Mesothelial cell of epicardium (in vitro differentiated cells): ENCODE measurements around the gene RHBG. TPM values are rescaled to one million over a fixed set of nuclear protein-coding genes. Genes with fewer than 3 reads are reported as not detected.

Experiments
- DNase-seq, 2 experiments: peaks; one replicate each; pipeline ENCODE4 v3.0.0; 2021; ENCODE audit warnings: low spot score in 2 of 2; ENCODE audit not compliant: unreplicated experiment in 2 of 2
- H3K27ac Mint-ChIP-seq: 2 replicates; pipeline ENCODE4 v1.8.0; 2021; ENCODE audit warnings: mixed read lengths
- H3K27me3 Mint-ChIP-seq: 2 replicates; pipeline ENCODE4 v1.8.0; 2021; ENCODE audit warnings: low read depth, mixed read lengths
- H3K36me3 Mint-ChIP-seq: 2 replicates; pipeline ENCODE4 v1.8.0; 2021; ENCODE audit warnings: mixed read lengths
- H3K4me1 Mint-ChIP-seq: 2 replicates; pipeline ENCODE4 v1.8.0; 2021; ENCODE audit warnings: mixed read lengths
- H3K4me3 Mint-ChIP-seq: 2 replicates; pipeline ENCODE4 v1.8.0; 2021; ENCODE audit warnings: mild to moderate bottlenecking, moderate library complexity, mixed read lengths
- H3K9me3 Mint-ChIP-seq: 2 replicates; pipeline ENCODE4 v1.8.0; 2021; ENCODE audit warnings: mixed read lengths
- total RNA-seq: library from RNA; stranded (reverse); gene quantifications from 3 replicates; pipeline ENCODE4 v1.2.1, GENCODE V29; 2021
- TF ChIP-seq, protein P1 (sequence below): fragments of 200-600 bp; sonication (generic); IDR thresholded peaks from one replicate; pipeline ENCODE4 v1.5.0; 2021; ENCODE audit warnings: antibody characterized with exemption; ENCODE audit not compliant: unreplicated experiment

Gene RHBG
- total RNA-seq, 1 donor from 2014 or later: 0.92 TPM

DNA sequence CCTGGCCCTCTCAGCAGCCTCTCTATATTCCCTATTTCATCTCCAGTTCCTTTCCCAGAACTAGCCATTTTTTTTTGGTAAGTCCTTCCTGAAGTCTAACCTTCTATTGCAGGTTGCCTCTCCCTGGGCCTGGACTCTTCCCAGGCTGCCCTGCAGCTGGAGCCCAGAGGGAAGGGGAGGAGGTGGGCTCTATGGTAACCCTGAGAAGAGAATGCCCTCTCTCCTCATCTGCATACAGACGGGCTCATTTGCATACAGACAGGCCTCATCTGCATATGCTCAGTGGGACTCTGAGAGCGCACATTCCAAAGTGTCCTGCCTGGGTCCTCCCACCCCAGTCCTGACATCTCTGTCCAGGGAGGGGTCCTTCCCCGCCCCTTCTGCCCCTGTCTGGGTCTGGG is 32.7 kb downstream of the RHBG start:
- TF ChIP-seq, protein P1, sequence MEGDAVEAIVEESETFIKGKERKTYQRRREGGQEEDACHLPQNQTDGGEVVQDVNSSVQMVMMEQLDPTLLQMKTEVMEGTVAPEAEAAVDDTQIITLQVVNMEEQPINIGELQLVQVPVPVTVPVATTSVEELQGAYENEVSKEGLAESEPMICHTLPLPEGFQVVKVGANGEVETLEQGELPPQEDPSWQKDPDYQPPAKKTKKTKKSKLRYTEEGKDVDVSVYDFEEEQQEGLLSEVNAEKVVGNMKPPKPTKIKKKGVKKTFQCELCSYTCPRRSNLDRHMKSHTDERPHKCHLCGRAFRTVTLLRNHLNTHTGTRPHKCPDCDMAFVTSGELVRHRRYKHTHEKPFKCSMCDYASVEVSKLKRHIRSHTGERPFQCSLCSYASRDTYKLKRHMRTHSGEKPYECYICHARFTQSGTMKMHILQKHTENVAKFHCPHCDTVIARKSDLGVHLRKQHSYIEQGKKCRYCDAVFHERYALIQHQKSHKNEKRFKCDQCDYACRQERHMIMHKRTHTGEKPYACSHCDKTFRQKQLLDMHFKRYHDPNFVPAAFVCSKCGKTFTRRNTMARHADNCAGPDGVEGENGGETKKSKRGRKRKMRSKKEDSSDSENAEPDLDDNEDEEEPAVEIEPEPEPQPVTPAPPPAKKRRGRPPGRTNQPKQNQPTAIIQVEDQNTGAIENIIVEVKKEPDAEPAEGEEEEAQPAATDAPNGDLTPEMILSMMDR: no peak
- H3K4me3 Mint-ChIP-seq: no peak overlapping the region
- H3K4me1 Mint-ChIP-seq: peaks cover 17% of the 10 kb centered on the region
- H3K27me3 Mint-ChIP-seq: peaks cover 17% of the 10 kb centered on the region
- no peak overlapping the region for H3K27ac Mint-ChIP-seq
- DNase-seq: no peak
- H3K36me3 Mint-ChIP-seq: no peaks in the 10 kb centered on the region
- no peaks in the 10 kb centered on the region for H3K9me3 Mint-ChIP-seq

DNA sequence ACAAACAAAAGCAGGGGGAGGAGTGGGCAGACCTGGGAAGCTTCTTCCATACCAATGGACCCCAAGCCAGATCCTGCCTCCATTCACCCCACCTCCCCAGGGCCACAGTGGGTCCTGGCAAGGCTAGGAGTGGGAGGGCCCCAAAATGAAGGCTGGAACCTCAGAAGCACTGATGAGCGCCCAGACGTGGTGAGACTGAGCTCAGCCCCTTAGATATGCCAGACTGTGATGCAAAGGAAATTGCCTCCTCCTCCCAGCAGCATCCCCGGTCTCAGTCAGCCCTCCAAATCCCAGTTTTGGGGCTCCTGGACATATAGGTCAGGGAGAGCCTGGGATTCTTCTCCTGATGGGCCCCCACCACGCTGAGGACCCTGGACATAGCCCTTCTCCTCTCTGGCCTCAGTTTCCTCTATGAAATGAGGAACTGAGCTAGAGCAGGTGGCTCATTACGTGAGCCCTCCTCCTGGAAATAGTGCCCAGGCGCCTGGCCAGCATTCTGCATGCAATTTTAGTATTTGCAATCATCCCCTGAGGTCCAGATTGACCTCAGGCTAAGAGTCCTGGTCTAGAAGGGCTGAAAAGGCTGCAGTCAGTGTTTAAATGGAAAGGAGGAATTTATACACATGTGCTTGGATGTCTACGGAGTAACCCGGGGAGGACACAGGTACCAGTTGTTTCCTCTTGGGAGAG is 33.5 kb downstream of the RHBG start:
- no peak for DNase-seq
- no peaks in the 10 kb centered on the region for H3K36me3 Mint-ChIP-seq
- TF ChIP-seq, protein P1: no peak
- H3K4me3 Mint-ChIP-seq: no peak overlapping the region
- no peaks in the 10 kb centered on the region for H3K9me3 Mint-ChIP-seq
- H3K27me3 Mint-ChIP-seq: peaks cover 17% of the 10 kb centered on the region
- peaks cover 17% of the 10 kb centered on the region for H3K4me1 Mint-ChIP-seq
- H3K27ac Mint-ChIP-seq: no peak overlapping the region

DNA sequence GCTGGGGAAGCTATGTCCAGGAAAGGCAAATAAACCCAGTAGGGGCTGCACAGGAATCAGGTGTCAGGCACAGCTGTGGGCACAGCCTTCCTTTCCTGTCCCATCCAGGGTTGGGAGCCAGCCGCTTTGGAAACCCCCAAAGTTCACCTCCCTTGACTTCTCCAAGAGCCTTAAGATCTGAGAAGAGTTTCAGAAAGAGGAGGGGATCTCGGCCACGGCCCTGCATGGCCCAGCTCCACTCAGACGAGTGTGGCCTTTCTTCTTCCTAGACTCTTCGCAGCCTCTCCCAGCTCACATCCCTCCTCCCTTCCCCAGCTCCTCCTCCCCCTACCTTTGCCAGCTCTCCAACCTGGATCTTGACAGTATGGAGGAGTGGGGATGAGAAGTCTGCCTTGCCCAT is 36.7 kb downstream of the RHBG start:
- TF ChIP-seq, protein P1: no peak
- Mint-ChIP-seq H3K36me3 (no peaks in the 10 kb centered on the region), H3K27ac (no peak overlapping the region), H3K27me3 (peaks cover 28% of the 10 kb centered on the region), H3K4me3 (no peak overlapping the region), H3K4me1 (peaks cover 17% of the 10 kb centered on the region), H3K9me3 (no peaks in the 10 kb centered on the region)
- no peak for DNase-seq

DNA sequence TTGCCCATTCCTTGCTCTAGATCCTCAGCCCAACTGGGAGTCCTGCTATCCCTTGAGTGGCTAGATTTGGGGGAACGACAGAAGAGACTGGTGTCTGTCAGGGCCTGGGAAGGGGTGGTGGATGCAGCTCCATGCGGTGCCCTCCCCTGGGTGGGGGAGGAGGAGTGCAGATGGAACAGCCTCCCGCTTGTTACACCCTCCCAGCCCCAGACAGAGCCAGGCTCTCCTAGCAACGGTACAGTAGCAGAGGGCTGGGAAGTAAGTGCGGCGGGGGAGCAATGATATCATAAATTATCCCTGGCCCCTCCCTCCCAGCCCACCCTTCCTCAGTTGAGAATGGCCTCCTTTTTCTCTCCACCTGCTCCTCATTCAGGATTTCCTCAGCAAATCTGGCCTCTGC is 37.2 kb downstream of the RHBG start:
- TF ChIP-seq, protein P1: no peak
- peaks cover 15% of the 10 kb centered on the region for H3K4me1 Mint-ChIP-seq
- peaks cover 33% of the 10 kb centered on the region for H3K27me3 Mint-ChIP-seq
- DNase-seq: no peak
- H3K27ac Mint-ChIP-seq: no peak overlapping the region
- no peaks in the 10 kb centered on the region for H3K9me3 Mint-ChIP-seq
- H3K4me3 Mint-ChIP-seq: no peak overlapping the region
- no peaks in the 10 kb centered on the region for H3K36me3 Mint-ChIP-seq

DNA sequence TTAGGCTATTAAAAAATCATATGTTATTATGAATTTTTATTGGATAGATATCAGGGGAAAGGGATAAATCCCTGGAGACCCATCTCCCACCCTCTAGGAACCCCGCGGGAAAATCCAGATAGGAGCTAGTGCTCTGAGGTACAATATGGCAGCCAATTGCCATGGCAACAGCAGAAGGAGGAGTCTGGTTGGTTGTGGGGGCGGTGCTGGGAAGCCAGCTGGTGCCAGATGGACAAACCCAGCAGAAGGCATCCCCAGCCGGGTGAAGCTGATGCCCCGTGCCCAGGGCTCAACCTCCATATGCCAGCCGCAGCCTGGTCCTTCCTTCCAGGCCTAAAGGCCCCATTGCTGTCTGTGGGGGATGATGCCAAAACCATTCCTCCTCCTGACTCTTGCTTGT is 38.3 kb downstream of the RHBG start:
- TF ChIP-seq, protein P1: no peak
- H3K27ac Mint-ChIP-seq: no peak overlapping the region
- peaks cover 39% of the 10 kb centered on the region for H3K27me3 Mint-ChIP-seq
- no peaks in the 10 kb centered on the region for H3K9me3 Mint-ChIP-seq
- DNase-seq: no peak
- H3K4me3 Mint-ChIP-seq: no peak overlapping the region
- no peaks in the 10 kb centered on the region for H3K36me3 Mint-ChIP-seq
- peaks cover 10% of the 10 kb centered on the region for H3K4me1 Mint-ChIP-seq
